Urothelium cell line (cell line): ENCODE data around the gene PFKL.

Source experiments
- DNase-seq: peaks from one replicate; pipeline ENCODE4 v3.0.0; 2011; ENCODE audit warnings: low spot score, mixed read lengths
- FAIRE-seq: peaks from 2 replicates; lab custom pipeline; 2011; peaks lifted over from hg19 to GRCh38; lab: Jason Lieb, UNC

Gene PFKL

GRCh38 chr21:44299458-44300261 lies at the start of gene PFKL:
PFKL (plus strand) TSS chr21:44300053; CDS start chr21:44300106, 53 bp downstream.
- DNase-seq (peak; percentile 87), FAIRE-seq (no peak)

DNA sequence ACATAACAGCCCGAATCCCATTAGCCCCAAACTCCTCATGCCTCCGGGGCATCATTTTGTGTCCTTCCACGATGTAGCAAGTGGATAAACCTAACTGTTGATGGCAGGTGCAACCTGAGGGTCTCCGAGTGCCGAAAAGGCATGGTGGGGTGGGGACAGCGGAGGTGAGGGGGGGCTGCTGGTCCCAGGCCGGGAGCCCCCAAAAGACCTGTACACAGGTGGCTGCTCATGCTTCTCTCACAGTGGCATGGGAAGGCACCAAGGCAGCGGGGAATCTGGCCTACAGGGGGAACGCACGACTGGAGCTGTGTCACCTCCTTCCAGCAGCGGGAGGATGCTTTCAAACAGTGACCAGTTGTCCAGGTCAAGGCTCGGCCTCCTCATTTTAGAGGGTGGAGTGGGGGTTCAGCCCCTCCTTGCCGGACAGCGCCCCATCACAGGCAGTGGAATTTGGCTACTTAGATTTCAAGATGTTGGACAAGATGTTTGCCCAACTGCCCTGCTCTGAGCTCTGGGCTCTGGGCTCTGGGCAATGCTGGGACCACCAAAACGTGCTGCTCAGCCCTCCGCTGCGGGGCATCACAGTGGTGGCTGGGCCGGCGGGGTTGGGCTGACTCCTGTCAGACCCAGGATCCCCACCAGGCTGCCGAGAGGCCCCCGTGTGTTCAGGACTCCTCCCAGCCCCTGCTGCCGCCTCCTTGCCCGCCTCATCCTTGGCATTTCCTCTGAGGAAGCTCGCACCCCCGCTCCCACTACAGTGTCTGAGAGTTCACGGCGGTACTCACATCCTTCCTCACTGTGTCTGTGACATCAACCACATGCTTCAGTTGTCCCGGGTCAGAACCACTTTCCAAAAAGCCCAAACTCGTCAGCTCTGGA lies 45.8 kb upstream of the PFKL start:
- DNase-seq (no peak), FAIRE-seq (no peak)

DNA sequence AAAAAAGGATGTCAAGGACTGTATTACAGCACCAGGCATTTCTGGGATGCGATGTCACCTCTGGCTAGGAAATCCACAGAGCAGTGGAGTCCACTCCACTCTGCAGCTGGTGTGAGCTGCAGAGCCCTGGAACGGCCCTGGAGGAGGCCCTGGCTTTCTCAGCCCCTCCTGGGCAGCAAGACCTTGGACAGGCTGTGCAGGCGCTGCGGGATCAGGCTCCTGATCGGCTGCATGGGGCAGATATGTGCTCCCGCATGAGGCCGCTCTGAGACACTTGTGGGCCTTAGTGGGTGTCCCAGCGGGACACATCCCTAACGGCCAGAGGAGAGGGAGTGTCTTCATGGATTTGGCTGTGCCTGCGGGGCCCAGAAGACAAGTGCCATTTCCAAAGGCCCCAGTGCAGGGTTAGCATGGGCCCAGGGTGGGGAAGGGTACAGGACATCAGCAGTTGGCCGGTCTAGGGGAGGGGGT lies 44.3 kb upstream of the PFKL start:
- FAIRE-seq (no peak), DNase-seq (no peak)

DNA sequence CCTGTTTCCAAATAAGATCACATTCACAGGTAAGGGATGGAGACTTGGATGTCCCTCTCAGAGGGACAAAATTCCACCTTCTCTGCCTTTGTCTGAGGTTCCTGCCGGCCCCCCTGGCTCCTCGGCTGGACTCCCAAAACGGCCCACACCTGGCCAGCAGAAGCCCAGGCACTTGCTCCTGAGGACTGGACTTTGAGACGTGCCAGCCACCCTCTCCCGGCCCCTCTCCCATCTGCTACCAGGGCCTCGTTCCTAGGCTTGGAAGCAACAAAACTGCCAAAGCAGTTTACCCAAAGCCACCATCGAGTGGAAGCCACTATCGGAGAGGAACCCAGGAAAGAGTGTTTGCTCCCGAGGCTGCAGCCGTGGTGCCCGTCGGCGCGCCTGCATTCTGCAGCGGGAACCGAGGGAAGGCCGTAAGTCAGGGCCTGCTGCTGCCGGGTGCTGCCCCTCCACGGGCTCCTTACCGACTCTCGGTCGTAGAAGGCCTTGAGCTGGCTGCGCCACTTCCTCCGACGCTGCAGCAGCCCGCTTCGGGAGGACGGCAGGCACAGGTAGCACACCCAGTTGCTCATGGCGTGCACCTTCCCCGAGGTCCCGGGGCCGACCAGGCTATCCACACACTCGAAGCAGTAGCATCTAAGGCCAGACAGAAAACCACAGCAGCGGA lies 41.7 kb upstream of the PFKL start:
- FAIRE-seq = no peak
- no peak for DNase-seq

DNA sequence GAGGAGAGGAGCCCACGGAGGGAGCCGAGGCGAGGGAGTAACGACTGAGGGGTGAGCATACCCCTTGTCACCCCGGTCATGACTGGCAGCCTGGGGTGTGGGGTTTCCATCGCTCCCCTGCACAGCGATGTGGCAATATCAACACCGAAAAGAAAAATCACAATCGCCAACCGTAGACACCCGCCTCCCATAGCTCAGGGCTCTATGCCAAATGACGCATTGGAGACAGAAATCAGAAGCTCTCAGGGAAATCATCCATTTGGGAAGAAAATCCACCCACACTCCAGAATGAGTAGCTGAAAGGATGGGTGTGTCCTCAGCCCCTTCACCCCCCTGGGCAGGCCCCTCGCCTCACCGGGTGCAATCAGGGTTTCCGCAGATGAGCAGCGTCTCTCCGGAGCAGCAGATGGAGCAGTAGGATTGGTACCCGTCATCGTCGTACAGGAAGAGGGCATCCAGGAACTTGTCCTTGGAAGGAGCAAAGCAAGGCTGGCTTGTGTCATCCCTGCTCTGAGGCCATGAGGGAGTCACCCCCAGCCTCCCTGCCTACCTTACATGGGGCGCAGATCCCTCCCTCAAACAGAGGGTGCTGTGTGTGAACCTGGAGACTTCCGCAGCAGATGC lies 40.7 kb upstream of the PFKL start:
- DNase-seq = no peak
- no peak for FAIRE-seq

DNA sequence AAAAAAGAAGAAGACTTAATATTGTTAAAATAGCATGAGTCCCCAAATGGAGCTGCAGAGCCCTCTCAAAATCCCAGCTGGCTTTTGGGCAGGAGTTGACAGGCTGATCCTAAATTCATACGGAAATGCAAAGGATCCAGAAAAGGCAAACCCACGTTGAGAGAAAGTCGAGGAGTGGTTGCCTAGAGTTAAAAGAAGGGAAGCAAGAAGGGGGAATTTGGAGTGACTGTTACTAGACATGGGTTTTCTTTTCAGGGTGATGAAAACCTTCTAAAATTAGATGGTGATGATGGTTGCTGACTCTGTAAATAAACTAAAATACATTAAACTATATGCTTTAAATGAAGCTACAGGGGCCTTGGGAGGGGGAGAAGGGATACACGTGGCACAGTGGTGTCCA lies 39.8 kb upstream of the PFKL start:
- DNase-seq (no peak), FAIRE-seq (no peak)

DNA sequence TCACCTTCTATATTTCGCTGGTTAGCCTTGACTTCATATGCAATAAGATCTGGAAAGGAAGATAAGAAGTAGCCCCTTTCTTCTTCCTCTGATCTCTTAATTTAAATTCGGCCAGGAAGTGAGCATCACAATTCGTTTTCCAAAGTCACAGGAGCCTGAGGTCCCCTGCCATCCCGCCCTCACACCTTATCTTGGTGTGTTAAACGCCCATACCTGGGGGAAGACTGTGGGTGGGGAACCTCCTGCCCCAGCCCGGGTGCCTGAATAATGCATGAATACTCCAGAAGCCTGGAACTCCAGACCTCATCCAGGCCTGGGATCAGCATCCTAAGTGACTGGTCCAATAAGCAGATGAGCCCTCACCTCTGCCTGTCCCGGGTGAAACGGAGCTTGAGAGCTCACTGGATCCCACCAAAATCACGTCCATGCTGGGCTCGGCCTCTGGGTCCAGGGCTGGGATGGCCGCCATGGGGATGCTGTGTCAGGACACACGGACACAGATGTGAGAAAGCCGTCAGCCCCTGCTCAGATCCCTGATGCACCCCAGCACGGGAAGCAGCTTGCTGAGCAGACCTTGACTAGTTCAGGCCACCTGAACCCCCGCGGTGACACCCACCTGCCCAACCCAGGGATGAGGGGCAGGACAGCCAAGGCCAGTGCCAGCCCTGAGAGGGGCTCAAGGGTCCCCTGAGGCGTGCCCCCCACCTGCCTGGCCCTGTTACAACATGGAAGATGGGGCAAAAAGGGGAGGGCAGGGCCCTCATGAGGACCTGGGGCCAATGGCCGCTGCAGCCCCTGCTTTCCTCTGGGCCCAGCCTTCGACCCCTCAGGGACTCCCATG lies 38.8 kb upstream of the PFKL start:
- peak; percentile 40 for FAIRE-seq
- DNase-seq = no peak

GRCh38 chr21:44261675-44262295 lies 38.1 kb upstream of the PFKL start, which contains the start of gene DNMT3L:
DNMT3L (minus strand) TSS chr21:44261897; CDS start chr21:44261259, 638 bp downstream.
- FAIRE-seq = no peak
- DNase-seq = no peak

DNA sequence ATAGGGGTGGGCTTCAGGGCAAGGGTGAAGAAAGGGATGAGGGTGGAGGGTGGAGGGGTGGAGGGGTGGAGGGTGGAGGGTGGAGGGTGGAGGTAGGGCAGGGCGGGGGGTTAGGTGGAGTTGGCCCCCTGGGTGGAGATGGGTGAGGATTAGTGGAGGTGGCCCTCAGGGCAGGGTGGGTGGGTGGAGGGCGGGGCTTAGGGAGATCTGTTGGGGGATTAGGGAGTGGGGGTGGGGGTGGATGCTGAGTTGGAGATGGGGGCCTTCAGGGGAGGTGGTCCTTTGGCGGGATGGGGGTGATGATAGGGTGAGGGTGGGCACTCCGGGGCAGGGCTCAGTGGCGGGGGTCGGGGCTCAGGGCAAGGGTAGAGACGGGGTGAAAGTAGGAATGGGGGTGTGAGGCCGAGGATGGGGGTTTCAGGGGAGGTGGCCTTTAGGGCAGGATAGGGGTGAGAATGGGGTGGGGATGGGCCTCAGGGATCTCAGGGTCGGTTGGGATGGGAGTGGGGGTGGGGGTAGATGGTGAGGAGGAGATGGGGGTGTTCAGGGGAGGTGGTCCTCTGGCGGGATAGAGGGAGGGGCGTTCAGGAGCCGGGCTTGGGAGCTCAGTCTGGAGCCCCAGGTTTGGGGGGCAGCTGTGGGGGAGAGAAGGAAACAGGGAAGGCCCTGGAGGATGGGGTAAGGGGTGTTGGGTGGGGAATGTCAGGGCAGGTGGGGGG lies 37.4 kb upstream of the PFKL start:
- no peak for FAIRE-seq
- DNase-seq = no peak

DNA sequence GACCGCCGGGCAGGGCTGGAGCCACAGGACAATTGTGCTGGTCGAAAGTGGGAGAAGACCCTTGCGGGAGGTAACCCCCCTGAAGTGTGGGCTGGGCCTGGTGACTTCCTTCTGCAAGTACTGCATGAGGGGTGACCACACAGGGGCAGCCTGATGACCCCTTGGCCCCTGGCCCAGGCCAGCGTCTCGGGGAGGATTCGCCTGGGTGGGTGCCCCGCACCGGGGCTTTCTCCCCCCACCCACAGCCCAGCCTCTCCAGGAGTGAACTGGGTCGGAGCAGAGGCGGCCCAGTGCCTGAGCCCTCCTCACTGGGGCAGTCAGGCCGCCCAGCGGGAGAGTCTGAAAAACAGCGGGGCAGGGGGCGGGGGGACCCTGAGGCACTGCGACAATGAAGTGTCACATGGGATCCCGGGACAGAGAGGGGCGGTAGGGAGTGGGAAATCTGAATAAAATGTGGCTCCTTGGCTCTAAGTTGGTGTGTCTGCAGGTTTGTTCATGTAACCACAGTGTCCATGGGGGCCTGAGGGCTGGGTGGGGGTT lies 36.6 kb upstream of the PFKL start:
- FAIRE-seq (no peak), DNase-seq (no peak)

DNA sequence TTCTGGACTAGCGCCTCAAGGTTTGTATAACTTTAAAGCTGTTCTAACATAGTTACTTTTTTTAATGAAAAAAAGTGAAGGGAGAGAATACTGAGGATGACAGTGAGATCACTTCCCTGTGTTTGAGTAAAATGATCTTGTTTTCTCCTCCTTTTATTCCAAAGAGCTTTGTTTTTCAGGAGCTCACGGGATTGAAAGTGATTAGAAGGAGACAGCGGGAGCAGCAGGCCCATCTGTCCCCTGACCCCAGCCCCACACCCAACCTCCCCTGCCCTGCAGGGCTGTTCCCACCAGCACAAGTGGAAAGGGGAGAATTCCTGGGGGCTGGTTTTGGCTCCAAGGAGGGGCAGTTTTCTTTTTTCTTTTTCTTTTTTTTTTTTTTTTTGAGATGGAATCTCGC lies 36.1 kb upstream of the PFKL start:
- FAIRE-seq (no peak), DNase-seq (no peak)

- no peak for FAIRE-seq
Measured at GRCh38 chr21:44265734-44266270, 34.1 kb upstream of the PFKL start.

DNA sequence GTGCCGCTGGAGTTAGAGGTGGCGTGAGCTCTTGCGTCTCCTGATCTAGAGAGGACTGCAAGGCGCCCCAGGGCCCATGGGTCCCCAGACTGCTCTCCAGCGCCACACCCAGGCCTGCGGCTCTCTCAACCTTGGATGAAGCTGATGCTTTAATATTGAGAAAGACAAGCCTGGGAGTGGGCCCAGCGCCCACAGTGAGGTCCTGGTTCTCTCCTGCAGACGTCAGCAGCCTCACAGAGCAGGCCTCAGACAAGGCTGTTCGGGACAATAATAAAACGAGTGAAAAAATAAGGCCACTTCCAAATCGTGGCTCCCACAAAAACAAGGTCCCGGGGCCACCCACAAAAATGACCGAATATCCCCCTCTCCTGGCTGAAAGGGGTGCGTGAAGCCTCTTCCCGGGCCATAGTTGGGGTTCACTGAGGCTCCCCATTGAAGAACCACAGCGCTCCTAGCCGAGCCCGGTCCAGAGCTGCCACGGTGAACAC lies 32.2 kb upstream of the PFKL start:
- DNase-seq = no peak
- no peak for FAIRE-seq

More at GRCh38 chr21:44265734-44266270, 34.1 kb upstream of the PFKL start:
- no peak for DNase-seq

GRCh38 chr21:44269090-44269489 lies 30.8 kb upstream of the PFKL start:
- no peak for DNase-seq
- no peak for FAIRE-seq

DNA sequence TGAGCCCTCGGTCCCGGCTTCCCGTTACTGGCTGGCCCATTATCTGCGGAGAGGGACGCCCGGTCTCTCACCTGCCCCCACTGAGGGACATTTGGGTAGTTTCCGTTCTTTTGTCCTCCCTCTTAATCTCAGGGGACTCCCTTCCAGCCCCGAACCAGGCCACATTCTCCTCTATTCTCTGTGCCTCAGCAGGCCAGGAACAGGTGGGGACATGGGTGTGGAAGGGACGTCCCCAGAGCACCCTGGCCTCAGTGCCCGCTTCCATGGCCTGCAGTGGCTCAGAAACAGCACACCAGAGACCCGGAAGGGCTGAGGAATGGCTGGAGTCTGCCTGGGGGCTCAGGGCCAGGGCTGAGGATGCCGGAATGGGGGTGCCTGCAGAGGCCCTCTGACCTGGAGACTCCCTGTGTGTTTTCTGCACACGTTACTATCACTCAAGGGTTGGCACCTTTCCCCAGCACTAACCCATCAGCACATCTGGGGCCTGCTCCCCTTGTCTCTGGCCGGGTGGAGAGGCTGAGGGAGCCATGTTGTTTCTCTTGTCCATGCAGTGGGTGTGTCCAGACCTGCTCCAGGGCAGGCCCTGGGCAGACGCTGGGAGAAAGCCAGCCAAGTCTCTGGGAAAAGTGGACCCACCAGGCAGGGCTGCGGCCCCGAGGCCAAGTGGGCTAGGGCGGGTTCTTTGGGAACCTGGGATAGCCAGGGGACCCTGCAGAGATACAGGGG lies 28.1 kb upstream of the PFKL start:
- no peak for DNase-seq
- FAIRE-seq = no peak

- FAIRE-seq (no peak), DNase-seq (no peak)
Measured at GRCh38 chr21:44272284-44272858, 27.5 kb upstream of the PFKL start.

DNA sequence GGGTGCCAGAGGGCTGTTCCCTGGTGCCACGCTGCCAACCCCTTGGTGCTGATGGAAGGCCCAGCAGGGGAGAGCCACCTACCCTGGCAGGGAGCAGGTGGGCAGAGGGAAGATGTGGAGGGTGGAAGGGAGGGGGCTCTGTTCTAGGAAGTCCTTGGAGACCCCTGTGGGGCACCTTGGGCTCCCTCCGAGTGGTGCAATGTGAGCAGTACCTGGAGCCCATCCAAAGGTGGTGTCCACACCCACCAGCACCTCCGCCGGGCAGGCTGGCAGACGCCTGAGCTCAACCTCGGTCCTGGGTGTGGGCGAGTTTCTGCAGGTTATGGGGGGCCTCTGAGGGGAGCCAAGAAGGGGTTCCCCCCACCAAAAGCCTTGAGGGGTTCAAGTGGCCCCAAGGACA lies 26.8 kb upstream of the PFKL start:
- FAIRE-seq = no peak
- DNase-seq = no peak
